AG09319 (cell line): ENCODE results near the gene ANKRD17.

Experiments
- DNase-seq: peaks from one replicate; pipeline ENCODE4 v3.0.0-alpha.2; 2010; ENCODE audit warnings: low read depth; ENCODE audit errors: extremely low read depth
- TF ChIP-seq, protein P1 (sequence below): IDR thresholded peaks from 2 replicates; pipeline ENCODE4 v1.5.1; 2011; ENCODE audit warnings: low read depth, mild to moderate bottlenecking, inconsistent platforms, low read length, moderate library complexity

The ANKRD17 gene

DNA sequence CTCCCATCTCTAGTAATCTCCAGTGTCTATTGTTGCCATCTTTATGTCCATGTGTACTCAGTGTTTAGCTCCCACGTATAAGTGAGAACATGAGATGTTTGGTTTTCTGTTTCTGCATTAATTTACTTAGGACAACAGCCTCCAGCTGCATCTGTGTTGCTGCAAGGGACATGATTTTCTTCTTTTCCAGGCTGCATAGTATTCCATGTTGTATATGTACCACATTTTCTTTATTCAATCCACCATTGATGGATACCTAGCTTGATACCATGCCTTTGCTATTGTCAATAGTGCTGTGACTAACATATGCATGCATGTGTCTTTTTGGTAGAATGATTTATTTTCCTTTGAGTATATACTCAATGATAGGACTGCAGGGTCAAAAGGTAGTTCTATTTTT is 18.6 kb upstream of the ANKRD17 start:
- no peak for DNase-seq
- TF ChIP-seq, protein P1, sequence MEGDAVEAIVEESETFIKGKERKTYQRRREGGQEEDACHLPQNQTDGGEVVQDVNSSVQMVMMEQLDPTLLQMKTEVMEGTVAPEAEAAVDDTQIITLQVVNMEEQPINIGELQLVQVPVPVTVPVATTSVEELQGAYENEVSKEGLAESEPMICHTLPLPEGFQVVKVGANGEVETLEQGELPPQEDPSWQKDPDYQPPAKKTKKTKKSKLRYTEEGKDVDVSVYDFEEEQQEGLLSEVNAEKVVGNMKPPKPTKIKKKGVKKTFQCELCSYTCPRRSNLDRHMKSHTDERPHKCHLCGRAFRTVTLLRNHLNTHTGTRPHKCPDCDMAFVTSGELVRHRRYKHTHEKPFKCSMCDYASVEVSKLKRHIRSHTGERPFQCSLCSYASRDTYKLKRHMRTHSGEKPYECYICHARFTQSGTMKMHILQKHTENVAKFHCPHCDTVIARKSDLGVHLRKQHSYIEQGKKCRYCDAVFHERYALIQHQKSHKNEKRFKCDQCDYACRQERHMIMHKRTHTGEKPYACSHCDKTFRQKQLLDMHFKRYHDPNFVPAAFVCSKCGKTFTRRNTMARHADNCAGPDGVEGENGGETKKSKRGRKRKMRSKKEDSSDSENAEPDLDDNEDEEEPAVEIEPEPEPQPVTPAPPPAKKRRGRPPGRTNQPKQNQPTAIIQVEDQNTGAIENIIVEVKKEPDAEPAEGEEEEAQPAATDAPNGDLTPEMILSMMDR = no peak

DNA sequence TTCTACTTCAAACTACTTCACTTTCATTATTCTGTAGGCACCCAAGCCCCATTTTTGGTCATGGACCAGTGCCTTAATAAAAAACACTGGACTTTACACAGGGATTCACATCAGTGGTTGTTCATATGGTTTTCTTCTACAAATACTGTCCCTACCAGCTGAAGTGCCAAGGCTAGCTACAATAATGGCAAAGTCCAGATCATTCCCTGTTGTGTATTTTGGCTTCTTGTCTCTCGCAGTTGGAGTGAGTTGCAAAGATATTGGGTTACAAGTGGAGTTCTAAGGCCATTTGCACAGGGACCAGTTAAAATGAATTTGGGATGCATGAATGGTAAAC is 16.7 kb upstream of the ANKRD17 start:
- TF ChIP-seq, protein P1 = no peak
- no peak for DNase-seq

DNA sequence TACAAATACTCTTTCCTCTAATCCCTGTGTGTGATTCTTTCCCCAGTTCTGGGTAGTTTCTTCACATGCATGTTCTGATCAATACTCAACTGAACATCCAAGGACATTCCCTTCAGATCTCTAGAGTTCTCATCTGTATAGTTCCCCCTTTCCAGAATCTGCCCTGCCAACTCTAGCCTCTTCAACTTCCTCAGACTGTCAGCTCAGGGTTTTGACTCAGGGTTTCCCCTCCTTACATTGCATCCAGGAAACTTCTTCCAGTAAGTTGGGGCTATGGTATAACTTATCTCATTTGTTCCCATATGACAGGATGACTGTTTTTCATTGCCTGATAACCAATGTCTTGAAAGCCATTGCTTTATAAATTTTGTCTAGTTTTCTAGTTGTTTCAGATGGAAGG is 14.2 kb upstream of the ANKRD17 start:
- no peak for DNase-seq
- TF ChIP-seq, protein P1 = no peak

DNA sequence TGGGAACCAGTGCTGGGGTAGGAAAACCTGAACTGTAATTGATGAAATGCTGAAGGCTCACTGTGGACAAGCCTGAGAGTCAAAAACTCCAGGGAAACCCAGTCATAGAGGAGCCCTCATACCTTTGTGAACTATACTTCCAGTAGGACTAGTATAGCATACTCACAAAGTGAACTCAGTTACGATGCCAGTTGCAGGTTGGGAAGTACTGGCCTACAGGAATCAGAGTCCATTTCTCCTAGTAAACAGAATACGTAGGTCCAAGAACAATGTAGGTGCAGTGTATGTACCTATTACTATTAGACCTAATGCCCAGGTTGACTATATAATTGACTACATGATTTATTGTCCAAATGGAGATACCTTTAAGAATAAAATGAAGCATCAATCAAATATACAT is 8.5 kb upstream of the ANKRD17 start:
- no peak for DNase-seq
- TF ChIP-seq, protein P1 = no peak

DNA sequence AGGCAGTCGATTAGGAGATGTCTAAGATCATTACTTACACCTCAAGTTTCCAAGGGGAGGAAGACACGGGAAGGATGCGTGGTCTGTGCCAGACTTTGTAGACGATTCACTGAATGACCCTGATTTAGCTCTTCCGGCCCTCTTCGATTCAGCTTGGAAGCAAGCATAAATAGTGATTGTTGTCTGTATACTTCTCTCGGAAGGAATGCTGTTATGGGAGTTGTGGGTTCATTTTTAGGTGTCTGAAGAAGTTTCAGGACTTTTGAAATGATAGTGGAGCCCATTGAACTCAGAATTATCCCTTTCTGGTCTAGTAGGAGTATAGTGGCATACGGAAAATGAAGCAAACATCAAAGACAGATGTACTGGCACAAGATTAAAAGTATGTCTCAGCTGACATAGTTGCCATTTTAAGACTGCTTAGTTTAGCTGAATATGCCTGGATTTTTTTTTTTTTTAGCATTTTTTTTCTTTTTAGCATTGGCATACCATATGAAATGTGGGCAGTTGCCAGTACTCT is 1.0 kb upstream of the ANKRD17 start:
- DNase-seq = no peak
- TF ChIP-seq, protein P1 = no peak

DNA sequence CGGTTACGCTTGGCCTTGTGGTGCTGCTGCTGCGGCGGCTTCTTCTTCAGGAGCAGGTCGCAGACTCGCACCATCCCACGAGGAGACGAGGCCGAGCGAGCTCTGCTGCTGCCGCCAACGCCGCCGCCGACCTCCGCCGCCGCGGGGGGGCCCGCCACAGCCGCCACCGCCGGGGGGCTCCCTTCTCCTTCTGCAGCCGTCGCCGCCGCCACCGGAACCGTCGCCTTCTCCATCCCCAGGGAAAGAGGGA is 237 bp downstream of the ANKRD17 start:
- no peak for DNase-seq
- TF ChIP-seq, protein P1 = peak; percentile 5; the same call in 1 of the 2 replicates

DNA sequence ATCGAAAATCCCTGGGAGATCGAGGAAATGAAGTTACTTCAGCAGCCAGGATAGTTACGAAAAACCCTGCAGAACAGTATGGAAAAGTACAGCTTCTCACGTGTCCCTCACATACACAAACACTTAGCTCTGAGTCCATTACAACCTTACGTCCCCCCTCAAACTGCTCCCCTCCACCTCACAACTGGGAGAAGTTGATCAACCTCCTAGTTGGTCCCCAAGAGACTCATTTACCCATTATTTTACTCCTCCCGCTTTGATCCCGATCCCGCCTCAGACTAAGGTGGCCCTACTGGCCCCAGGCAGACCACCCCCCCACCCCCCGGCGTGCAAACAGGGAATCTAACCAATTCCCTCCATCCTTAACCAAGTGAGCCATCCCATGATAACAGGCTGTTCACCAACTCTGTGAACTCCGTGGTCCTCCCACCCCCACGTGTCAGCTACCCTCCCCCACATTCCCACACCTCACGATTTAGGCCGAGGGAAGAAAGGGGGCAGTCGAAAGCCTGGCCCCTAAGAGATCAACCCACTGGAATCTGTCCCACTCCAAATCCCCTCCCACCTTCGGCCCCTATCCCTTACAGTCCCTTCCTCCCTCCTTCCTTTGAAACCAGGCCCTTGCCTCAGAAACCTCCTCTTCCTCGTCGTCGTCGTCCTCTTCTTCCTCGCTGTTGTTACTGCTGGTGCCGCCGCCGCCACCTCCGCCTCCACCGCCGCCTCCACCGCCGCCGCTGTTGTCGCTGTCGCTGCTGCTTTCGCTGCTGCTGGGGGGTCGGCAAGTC is 755 bp downstream of the ANKRD17 start:
- TF ChIP-seq, protein P1 = no peak; the same call in 1 of the 2 replicates
- DNase-seq = no peak
